ENCODE measurements around the gene MAP7D3.

- TF ChIP-seq, protein P1, sequence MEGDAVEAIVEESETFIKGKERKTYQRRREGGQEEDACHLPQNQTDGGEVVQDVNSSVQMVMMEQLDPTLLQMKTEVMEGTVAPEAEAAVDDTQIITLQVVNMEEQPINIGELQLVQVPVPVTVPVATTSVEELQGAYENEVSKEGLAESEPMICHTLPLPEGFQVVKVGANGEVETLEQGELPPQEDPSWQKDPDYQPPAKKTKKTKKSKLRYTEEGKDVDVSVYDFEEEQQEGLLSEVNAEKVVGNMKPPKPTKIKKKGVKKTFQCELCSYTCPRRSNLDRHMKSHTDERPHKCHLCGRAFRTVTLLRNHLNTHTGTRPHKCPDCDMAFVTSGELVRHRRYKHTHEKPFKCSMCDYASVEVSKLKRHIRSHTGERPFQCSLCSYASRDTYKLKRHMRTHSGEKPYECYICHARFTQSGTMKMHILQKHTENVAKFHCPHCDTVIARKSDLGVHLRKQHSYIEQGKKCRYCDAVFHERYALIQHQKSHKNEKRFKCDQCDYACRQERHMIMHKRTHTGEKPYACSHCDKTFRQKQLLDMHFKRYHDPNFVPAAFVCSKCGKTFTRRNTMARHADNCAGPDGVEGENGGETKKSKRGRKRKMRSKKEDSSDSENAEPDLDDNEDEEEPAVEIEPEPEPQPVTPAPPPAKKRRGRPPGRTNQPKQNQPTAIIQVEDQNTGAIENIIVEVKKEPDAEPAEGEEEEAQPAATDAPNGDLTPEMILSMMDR (IDR thresholded peaks at IDR 0.05; ENCODE audit: insufficient read depth, low read length, poor library complexity, severe bottlenecking) = no peak
- TF ChIP-seq EZH2phosphoT487 (conservative IDR thresholded peaks at IDR 0.05; ENCODE audit: low read length) = no peak
Measured at GRCh38 chrX:136163689-136164088, 87.5 kb downstream of the MAP7D3 start.
